ENCODE results near the gene TRERF1.

Gene TRERF1

DNA sequence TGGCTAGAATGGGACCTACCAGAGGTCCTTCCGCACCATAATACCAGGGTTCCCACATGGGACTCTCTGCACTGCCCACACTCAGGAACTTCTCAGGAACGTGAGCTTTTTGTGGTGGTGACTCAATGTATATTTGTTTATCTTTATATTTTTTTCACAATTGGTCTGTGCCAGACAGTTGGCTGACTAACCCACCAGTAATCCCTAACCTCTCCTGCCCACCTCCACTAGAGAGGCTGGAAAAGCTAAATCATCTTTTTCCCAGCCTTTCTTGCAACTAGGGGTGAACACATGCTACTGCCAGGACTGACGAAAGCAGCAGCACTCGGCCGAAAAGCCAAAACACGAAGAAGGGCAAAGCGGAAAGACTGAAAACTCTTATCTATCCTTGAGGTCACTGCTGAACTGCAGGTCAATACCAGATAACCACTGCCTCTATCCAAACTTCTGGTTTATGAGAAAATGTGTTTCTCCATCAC lies 112.9 kb downstream of the TRERF1 start:
- TF ChIP-seq, protein P1, sequence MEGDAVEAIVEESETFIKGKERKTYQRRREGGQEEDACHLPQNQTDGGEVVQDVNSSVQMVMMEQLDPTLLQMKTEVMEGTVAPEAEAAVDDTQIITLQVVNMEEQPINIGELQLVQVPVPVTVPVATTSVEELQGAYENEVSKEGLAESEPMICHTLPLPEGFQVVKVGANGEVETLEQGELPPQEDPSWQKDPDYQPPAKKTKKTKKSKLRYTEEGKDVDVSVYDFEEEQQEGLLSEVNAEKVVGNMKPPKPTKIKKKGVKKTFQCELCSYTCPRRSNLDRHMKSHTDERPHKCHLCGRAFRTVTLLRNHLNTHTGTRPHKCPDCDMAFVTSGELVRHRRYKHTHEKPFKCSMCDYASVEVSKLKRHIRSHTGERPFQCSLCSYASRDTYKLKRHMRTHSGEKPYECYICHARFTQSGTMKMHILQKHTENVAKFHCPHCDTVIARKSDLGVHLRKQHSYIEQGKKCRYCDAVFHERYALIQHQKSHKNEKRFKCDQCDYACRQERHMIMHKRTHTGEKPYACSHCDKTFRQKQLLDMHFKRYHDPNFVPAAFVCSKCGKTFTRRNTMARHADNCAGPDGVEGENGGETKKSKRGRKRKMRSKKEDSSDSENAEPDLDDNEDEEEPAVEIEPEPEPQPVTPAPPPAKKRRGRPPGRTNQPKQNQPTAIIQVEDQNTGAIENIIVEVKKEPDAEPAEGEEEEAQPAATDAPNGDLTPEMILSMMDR (IDR thresholded peaks at IDR 0.05; ENCODE audit: insufficient read depth, low read depth, low read length, missing control alignments), result no peak
- DNase-seq (ENCODE audit: low read depth), result no peak
- no peak overlapping the region for H3K4me3 ChIP-seq (ENCODE audit: low read depth, low read length)

DNA sequence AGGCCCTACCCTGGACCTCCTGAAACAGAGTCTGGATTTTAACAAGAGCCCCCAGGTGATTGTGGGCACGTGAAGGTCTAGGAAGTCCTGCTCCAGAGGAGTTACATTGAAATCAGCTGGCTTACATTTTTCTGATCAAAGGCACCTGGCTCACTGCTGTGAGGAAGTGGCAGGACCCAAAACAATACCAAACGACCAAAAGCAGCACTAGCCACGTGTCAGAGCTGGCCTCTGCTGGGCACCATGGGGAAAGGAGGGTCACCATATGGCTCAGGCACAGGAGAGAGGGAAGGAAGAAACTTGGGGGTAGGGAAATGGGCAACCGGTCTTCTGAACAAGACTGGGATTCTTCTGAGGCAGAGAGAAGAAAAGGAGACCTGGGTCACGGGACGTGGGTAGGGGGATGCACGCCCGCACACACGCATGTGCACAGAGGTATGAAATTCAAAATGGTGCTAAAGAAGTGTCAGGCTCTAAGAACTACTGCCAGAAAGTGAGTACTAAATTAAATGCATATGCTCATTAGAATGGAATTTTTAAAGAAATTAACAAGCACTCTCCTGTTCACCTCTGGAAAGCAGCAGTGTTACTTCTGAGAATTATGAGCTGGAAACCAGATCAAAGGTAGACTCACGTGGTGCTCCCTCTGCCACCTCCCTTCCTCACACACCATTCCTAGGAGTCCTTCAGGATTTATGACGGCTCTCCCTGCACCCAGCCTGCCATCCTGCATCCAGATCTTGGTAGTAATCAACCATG lies 113.6 kb downstream of the TRERF1 start:
- H3K4me3 ChIP-seq (ENCODE audit: low read depth, low read length), result no peak overlapping the region
- DNase-seq (ENCODE audit: low read depth), result no peak
- TF ChIP-seq, protein P1 (IDR thresholded peaks at IDR 0.05; ENCODE audit: insufficient read depth, low read depth, low read length, missing control alignments), result no peak

DNA sequence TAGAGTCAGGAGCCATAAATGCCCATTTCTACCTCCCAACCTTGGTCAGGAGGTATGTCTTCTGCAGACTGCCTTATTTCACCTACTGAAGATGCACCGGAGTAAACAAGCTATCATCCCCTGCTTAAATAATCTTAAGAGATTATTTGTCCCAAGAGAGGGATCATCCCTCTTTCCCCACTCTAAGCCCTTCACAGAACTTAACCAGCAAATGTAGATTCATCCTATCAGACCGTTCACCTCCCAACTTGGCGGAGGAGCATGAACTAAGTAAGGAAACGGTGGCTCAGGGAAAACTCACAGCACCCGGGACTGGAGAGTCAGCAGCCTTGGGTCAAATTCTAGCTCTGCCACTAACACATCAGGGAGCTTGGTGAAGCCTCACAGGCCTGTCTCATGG lies 115.3 kb downstream of the TRERF1 start:
- TF ChIP-seq, protein P1 (IDR thresholded peaks at IDR 0.05; ENCODE audit: insufficient read depth, low read depth, low read length, missing control alignments), result no peak
- no peak overlapping the region for H3K4me3 ChIP-seq (ENCODE audit: low read depth, low read length)
- no peak for DNase-seq (ENCODE audit: low read depth)

DNA sequence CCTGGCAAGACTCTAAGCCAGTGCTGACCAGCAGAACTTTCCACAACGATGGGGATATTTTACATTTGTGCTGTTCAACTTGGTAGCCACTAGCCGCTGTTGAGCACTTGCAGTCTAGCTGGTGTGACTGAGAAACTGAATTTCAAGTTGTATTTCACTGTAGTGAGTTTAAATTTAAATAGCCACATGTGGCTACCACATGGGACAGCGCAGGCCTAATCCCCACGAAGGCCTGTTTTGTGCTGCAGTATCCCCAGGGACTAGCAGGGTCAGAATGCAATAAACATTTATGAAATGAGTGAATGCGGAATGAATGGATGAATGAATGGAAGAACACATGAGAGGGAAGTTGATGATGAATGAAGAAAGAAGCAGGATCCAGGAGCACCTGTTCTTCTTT lies 115.8 kb downstream of the TRERF1 start:
- no peak overlapping the region for H3K4me3 ChIP-seq (ENCODE audit: low read depth, low read length)
- no peak for DNase-seq (ENCODE audit: low read depth)

DNA sequence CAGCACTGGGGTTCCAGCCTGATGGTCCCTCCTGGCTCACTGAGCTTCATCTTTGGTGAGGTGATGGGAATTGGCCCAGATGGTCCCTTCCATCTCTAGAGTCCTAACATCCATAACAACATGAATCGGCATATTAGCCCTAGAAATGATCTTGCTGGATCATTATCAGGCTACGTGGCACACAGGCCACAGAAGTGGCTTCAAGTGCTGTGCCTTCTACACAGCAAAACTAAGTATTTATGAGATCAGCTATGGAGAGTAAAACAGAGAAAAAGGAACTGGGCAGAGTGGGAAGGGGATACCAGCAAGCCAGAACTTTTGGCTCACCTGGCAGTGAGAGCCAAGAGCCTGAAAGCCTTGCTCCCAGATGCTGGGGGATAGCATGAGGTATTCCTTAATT lies 116.9 kb downstream of the TRERF1 start:
- no peak for DNase-seq (ENCODE audit: low read depth)
- H3K4me3 ChIP-seq (ENCODE audit: low read depth, low read length), result no peak overlapping the region
- TF ChIP-seq, protein P1 (IDR thresholded peaks at IDR 0.05; ENCODE audit: insufficient read depth, low read depth, low read length, missing control alignments), result no peak

More for the DNA sequence above, 115.8 kb downstream of the TRERF1 start:
- TF ChIP-seq, protein P1 (IDR thresholded peaks at IDR 0.05; ENCODE audit: insufficient read depth, low read depth, low read length, missing control alignments), result no peak

DNA sequence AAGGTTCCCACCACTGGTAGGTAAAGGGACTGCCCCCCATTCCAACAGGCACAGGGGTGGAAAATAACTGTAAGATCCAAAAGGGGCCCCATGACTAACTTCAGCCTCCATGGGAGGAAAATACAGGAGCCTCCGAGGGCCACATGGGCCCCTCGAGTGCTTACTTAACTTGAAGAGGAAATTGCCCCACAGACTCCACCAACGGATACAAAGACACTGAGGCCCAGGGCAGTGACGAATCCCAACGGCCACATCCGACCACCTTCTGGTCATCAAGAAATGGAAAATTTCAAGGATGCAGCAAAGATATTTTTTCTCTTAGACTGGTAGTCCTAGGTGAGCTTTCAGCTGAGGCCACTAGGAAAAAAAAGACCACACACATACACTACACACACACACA lies 118.1 kb downstream of the TRERF1 start:
- TF ChIP-seq, protein P1 (IDR thresholded peaks at IDR 0.05; ENCODE audit: insufficient read depth, low read depth, low read length, missing control alignments), result no peak
- no peak for DNase-seq (ENCODE audit: low read depth)
- no peak overlapping the region for H3K4me3 ChIP-seq (ENCODE audit: low read depth, low read length)

DNA sequence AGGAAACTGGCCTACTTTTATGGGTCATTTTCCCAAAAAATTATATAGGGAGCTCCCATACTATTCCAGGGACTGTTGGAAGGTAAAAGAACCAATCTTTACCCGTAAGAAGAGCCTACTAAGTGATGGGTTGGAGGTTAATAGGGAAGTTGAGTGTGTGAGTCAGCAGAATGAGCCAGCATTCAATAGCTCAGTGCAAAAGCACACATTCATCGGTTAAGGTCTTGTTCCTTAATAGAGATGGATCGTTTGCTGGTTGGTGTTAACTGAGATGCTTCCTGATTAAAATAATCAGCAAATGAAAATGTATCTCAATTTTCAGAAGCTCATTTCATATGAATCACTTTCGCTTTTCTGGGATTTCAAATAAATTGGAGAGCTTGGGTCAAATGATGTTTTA lies 118.8 kb downstream of the TRERF1 start:
- TF ChIP-seq, protein P1 (IDR thresholded peaks at IDR 0.05; ENCODE audit: insufficient read depth, low read depth, low read length, missing control alignments), result no peak
- H3K4me3 ChIP-seq (ENCODE audit: low read depth, low read length), result no peak overlapping the region
- no peak for DNase-seq (ENCODE audit: low read depth)
